T47D (cell line): ENCODE data around the gene DAB2IP.
"Not testable (repeated sequence)": the region's sequence is repeated elsewhere in the genome, so short reads cannot be mapped to it uniquely, and the experiment has no call there.

Experiments
- DNase-seq, 2 experiments: peaks; one replicate each; pipeline versions ENCODE4 v3.0.0 to v3.0.0-alpha.2; 2011 to 2012; ENCODE audit warnings: low read depth in 1 of 2, low spot score in 1 of 2
- JUND ChIP-seq: IDR thresholded peaks from 2 replicates; pipeline ENCODE4 v1.6.1; 2012; ENCODE audit warnings: low read depth
- in situ Hi-C: cut with HindIII; loops from 2 replicates; pipeline ENCODE4 v1.10.0; 2016; ENCODE audit warnings: low sequenced_read_pairs, low pct_unique_long_range_greater_than_20kb

Gene DAB2IP

DNA sequence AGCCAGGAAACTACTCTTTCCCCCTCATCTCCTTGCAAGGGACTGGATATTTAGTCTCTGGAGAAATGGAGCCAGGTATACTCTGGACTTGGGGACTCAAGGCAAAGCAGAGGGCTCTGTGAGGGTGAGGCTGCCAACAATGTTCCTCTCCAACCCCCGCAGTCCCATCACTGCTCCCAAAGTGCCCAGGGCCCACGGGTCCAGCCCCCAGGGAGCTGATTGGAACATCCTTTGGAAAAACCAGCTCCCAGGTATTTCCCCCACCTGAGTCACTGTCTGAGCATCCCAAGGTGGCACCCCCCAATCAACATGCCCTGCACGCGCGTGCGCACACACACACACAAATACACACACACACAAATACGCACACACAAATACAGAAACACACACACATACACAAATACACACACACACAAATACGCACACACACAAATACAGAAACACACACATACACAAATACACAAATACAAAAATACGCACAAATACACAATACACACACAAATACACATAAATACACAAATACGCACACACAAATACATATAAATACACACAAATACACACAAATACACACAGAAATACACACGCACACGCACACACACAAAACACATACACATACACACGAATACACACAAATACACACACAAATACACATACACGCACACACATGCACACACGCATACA lies 137.4 kb downstream of the DAB2IP start:
- no peak for DNase-seq
- in situ Hi-C loops: no loop called here
- TF ChIP-seq JUND: no peak

DNA sequence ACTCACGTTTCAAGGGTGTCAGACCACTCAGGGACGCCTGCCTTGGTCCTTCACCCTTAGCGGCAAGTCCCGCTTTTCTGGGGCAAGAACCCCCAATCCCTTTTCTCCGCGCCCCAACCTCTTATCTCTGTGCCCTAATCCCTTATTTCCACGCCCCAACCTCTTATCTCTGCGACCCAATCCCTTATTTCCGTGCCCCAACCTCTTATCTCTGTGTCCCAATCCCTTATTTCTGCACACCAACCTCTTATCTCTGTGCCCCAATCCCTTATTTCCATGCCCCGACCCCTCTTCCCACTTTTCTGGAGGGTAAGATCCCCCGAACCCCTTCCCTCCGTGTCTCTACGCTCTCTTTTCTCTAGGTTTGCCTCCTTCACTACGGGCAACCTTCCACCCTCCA lies 139.4 kb downstream of the DAB2IP start:
- in situ Hi-C loops: no loop called here
- no peak for DNase-seq
- no peak for TF ChIP-seq JUND

DNA sequence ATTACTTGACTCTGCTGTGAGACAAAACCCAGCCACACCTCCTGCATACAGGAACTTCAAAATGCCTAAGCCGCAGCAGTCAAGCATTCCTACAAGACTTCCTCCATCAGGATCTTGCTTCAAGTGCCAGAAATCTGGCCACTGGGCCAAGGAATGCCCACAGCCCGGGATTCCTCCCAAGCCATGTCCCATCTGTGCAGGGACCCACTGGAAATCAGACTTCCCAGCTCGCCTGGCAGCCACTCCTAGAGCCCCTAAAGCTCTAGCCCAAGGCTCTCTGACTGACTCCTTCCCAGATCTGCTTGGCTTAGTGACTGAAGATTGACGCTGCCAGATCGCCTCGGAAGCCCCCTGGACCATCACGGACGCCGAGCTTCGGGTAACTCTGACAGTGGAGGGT lies 141.0 kb downstream of the DAB2IP start:
- in situ Hi-C loops: not testable (repeated sequence)

DNA sequence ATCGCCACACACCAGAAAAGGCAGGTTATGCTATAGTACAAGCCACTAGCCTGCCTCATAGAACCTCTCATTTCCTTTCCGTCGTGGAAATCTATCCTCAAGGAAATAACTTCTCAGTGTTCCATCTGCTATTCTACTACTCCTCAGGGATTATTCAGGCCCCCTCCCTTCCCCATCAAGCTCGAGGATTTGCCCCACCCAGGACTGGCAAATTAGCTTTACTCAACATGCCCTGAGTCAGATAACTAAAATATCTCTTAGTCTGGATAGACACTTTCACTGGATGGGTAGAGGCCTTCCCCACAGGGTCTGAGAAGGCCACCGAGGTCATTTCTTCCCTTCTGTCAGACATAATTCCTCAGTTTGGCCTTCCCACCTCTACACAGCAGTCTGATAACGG lies 142.9 kb downstream of the DAB2IP start:
- in situ Hi-C loops, DNase-seq: not testable (repeated sequence)

More for the DNA sequence above, 141.0 kb downstream of the DAB2IP start:
- not testable (repeated sequence) for DNase-seq

DNA sequence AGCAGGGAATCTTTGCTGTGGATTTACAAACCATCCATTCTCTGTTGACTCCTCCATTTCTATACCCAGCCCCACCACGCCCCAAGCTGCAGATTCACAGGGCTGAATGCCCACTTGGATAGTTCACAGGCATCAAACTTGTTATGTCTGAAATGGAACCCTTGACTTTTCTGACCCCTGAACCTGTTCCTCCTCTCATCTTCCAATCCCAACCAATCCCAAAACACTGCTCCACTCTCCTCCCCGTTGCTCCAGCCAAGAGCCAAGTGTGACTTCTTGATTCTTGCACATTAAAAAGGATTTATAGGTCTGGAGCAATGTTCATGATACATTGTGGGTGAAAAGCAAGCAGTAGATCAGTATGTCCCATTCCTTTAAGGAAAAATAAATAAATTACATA lies 145.6 kb downstream of the DAB2IP start:
- no peak for DNase-seq
- in situ Hi-C loops: no loop called here
- no peak for TF ChIP-seq JUND

DNA sequence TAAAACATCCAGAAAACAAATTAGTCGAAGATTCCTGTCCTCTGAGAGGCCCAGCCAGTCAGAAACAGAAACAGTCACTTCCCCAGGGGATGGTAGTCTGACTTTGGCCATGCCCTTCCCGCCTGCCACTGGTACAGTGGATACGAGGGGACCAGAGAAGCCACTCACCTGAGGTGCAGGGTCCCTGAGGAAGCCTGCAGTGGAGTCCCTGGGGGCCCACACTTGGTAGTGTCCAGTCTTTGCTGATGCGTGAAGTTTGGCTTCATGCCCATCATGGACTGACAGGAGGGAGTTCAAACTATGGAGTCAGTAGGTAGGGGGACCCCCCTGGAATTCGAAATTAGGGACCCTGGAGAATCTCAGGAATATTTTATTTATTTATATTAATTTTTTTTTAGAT lies 147.5 kb downstream of the DAB2IP start:
- TF ChIP-seq JUND: no peak
- in situ Hi-C loops: no loop called here
- DNase-seq: no peak

DNA sequence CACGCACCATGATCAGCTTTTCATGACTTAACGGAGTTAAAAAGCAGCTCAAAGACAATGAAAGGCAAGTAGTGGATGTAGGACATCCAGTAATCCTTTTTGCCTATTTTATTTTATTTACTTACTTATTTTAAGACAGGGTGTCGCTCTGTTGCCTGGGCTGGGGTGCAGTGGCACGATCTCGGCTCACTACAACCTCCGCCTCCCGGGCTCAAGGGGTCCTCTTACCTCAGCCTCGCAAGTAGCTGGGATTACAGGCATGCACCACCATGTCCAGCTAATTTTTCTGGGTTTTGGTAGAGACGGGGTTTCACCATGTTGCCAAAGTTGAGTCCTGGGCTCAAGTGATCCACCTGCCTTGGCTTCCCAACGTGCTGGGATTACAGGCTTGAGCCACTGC lies 148.9 kb downstream of the DAB2IP start:
- no peak for TF ChIP-seq JUND
- no peak for DNase-seq
- in situ Hi-C loops: no loop called here

DNA sequence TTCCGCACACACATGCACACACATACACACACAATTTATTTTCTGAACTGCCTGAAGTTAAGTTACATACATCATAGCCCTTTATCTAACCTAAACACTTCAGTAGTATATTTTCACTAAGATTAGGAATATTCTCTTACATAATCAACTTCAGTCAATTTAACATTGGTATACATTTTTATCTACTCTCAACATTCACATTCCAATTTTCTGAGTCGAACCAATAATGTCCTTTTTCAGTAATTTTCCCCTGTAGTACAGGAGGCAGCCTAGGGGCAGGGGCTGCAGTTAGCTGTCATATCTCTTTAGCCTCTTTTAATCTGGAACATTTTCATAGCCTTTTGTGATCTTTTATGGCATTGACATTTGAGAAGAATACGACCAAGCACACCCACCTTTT lies 150.1 kb downstream of the DAB2IP start:
- in situ Hi-C loops: no loop called here

DNA sequence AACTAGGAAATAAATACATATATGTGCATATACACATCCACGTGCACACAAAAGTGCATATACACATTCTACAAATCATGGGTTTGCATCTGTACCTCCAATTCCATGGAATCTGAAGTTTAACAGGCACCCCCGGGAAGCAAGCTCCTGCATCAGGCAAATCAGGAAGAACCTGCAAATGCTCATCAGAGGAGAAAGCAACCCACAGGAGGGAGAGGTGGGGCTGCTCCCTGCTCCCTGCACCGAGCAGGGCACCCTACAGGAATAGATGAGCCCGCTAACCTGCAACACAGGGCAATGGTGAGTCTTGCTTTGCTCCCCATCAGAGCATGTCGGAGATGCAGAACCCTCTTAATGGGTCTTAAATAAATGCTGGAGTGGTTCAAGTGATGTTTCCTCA lies 151.3 kb downstream of the DAB2IP start:
- TF ChIP-seq JUND: no peak
- in situ Hi-C loops: no loop called here
- no peak for DNase-seq

More for the DNA sequence above, 150.1 kb downstream of the DAB2IP start:
- no peak for TF ChIP-seq JUND
- DNase-seq: no peak

DNA sequence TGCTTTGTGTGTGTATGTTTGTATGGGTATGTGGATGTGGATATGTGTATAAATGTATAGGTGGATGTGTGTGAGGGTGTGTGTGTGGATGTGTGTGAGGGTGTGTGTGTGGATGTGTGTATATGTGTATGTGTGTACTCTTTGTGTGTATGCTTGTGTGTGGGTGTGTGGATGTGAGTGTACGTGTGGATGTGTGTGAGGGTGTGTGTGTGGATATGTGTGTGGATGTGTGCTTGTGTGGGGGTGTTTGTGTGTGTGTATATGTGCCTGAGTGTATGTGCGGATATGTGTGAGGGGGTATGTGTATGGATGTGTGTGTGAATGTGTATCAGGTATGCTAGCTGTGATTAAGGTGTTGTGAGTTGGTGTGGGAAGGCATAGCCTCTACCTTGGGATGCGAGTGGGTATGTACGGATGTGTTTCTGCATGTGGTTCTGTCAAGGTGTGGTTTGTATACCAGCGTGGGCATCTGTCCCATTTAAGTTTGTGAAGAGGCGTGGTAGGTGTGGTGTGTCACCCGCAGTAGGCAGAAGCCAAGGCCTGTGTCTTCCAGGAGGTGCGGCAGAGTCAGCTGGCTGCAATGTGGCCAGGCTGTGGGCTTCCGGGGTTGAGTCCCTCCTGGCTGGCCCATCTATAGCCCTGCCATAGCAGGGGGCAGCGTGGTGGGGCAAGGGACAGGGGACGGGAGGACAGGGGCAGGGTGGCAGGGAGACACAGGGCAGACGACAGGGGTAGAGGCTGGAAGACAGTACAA lies 155.8 kb downstream of the DAB2IP start:
- TF ChIP-seq JUND: no peak
- in situ Hi-C loops: no loop called here
- DNase-seq: no peak

DNA sequence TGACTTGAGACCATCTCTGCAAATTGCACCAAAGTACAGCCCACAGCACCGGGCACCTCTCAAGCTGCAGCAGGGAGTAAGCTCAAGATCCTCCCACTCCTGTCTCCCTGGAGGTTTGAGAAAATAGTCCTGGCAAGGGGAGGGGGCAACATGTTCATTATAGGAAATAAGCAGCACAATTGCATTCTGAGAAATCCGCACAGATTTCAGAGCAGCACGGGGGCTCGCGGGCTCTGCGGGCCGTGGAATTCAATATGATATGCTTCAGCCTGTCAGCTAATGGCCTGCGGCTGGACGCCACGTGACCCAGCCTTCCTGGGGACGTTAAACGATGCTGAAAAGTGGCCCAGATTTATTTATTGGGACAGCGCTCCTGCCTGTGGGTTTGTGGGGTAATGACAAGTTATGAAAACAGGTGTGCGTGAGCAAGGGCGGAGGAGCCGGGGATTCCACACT lies 156.4 kb downstream of the DAB2IP start:
- in situ Hi-C loops: no loop called here
- no peak for TF ChIP-seq JUND
- no peak for DNase-seq

DNA sequence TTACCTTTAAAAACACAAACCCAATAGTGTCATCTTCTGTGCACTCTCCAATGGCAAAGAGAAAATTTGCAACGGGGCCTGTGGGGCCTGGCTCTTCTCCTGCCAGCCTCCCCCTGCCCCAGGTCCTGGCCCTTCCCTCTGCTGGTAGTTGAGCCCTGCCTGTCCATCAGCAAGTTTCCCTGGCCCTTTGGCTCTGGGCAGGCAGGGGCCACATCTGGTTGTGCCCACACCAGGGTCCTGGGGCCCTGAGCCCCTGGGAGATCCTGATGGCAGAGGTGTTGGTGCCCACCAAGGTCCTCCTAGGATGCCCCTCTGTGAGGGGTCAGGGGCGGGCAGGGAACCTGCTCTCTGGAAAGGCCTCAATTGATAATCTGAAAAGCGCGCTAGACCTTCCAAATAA lies 157.3 kb downstream of the DAB2IP start:
- no peak for TF ChIP-seq JUND
- no peak for DNase-seq
- in situ Hi-C loops: no loop called here

DNA sequence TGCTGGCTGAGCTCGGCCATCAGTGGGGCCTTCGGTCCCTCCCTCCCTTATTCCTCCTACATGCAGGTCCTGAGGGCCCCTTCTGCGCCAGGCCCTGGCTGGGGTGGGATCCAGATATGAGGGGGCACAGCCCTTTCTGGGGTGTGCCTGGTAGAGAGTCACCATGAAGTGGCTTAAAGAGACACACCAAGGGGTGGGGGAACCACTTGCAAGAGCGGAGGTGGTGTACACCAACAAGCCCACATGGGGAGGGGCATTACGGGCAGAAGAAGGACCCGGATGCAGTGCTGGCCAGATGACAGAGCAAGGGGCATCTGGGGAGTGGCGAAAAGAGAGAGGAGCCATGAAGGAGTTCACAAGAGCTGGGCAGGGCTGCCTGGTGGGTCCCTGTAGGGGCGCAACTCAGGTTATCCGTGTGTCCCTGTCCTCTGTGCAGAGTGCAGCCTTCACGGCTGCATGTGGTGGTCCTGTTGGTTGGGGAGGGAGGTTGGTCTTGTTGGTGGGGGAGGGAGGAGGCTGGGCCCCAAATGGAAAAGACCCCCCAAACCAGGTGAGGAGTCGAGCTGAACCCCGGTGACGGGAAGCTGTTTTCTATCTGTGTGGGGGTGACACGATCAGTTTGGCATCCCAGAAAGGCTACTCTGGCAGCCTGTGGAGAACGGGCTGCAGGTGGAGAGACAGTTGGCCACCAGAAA lies 158.1 kb downstream of the DAB2IP start:
- DNase-seq: no peak
- no peak for TF ChIP-seq JUND
- in situ Hi-C loops: no loop called here
